ENCODE data around the gene PRM3.

PRM3 gene

DNA sequence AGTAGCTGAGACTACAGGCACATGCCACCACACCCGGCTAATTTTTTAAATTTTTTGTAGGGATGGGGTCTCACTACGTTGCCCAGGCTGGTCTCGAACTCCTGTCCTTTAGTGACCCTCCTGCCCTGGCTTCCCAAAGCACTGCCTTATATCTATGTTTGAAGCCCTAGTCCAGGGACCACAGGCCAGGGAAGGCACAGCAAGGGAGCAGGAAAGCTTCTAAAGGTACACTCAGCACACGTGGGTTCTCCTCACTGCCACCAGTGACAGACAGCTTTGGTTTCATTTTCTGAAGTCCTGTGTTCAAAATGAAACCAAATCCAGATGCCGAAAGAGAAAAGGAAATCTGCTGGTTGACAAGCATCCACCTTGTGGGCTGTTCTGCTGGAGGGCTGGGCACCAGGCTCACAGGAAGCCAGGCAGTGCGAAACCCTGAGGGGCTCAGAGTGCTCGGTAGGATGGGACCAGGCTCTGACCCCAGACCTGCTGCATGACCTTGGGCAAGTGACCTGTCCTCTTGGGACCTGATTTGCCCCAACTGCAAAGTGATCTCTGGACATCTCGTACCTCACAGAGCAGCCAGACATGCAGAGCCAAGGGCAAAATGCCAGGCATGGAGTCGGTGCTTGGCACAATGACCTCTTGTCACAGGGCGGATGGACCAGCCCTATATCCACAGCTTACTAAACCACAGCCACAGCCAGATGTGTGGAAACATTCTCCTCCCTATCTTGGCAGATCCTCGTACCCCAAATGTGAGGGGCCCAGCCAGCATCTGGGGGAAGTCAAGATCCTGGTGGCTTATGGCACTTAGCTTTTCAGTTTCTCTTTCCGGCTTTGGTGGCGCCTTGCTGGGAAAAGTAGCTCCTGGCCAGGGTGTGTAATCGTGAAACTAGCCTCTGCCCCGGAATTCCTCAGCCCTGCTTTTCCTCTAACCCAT is 14.6 kb downstream of the PRM3 start:
- DNase-seq: peak; percentile 75

DNA sequence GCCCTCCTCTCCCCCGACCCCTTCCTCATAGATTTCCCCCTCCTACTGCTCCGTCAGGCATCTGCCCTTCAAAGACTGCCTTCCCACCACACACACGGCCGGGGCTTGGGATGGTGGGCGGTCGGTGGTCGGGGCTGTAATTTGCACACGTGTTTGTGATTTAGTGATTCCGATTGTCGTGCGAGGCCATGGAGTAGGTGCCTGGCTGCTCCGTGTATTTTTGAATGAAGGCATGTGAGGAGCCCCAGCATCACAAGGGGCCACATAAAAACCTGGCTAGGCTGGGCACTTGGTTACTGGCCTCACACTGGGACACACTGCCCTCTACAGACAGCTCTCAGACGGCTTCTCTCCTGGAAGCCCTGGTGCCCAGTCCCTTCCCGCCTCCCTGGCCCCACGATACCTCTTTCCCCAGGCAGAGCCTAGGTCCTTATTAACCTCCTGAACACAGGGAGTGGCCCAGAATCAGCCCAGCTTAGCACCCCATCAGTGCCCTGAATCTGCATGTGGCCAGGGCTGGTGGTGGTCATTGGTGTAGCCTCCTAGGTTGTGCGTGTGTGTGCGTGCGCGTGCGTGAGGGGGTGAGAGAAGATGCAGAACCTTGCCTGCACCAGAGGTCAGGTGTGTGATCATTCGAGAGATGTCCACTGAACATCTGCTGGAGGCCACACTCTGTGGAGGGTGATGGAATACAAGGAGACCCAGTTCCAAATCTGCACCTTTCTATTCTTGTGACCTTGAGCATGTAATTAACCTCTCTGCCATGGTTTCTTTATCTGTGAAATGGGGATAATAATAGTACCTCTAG is 16.1 kb downstream of the PRM3 start:
- DNase-seq: peak; percentile 80

DNA sequence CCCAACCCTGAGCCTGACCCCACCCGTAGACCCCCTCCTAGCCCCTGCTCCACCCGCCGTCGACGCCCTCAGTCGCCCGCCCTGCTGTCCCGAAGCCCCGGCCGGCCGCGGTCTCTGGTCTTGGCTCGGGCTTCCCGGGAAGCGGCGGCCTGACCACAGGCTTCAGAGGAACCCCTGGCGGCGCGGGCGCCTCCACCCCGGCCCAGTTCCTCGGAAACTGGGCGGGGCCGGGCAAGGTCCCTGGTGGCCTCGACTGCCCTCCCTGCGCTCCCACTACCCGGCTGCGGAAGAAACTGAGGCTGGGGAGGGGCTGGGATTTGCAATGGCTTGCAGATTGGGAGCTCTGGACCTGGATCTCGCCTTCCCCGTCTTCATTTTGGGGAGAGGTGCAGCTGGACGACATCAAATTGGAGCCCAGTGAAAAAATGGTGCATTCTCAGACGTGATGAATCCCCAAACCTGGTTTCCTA is 16.7 kb downstream of the PRM3 start:
- peak; percentile 80 for DNase-seq

DNA sequence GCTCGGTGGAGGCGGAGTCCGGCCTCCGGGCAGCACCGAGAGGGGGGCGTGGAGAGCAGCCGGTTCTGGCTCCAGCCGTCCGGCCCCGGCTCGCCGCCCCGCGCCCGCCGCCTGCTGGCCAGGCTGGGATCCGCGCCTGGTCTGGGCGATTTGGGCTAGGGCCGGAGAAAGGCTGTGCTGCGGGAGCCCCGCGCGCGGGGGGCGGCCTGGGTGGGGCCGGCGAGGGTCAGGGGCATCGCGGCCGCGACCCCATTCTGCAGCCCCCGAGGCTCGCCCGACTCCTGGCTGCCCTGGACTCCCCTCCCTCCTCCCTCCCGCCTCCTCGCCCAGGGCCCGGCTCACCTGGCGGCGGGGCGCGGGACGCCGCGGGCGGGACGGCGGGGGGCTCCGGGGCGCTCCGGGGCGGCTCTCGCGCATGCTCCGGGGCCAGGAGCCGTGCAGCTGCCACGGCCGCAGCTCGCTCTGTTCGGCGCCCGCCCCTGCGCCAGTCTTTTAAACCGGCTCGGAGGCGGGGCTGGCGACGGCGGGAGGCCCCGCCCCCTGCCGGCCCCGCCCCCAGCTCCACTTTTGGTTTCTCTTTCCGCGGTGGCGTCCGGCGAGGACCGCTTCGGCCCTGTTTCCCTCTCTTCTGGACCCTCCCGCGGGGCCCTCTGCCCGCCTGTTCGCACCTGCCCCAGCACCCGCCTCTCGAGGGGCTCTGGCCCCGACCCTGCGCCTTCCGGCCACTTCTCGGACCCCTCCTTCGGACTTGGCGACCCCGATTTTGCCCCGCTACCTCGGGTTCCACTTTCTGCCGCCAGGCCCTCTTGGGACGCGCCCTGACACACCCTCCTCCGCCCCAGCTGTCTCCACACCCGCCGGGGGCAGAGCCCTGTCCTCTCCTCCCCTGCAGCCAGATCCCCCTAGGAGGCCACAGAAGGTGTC is 17.4 kb downstream of the PRM3 start, which contains the start of gene SOCS1:
SOCS1 (minus strand) TSS at position 468 of the 924 bp plus-strand sequence. CDS start 726 bp downstream, outside the sequence.
- peak; percentile 97 for DNase-seq

- peak; percentile 85 for DNase-seq
Measured at GRCh38 chr16:11254913-11255736, 18.3 kb downstream of the PRM3 start.

- DNase-seq: peak; percentile 84
Measured at GRCh38 chr16:11253995-11254912, 19.2 kb downstream of the PRM3 start.

- peak; percentile 86 for DNase-seq
Measured at GRCh38 chr16:11253009-11253994, 20.1 kb downstream of the PRM3 start.

DNA sequence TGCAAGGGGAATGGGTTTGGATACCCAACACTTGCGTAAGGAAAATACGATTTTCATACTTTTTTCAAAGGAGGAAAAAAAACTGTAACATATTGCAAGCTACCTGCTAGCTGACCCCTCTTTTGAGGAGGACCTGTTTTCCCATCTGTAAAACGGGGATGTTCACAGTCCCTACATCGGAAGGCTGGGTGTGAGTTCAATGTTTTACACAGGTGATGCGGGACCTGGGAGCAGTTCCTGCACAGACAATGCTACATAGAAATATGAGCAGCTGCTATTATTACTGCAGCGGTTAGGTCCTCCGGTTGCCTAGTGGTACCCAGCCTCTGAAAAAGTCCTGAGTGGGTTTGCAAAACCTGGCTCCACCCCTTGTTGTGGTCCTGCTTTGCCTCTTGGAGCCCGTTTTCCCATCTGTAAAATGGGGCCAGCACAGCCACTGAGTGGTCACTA is 20.9 kb downstream of the PRM3 start:
- DNase-seq: peak; percentile 79

- DNase-seq: peak; percentile 90
Measured at GRCh38 chr16:11251525-11252481, 21.6 kb downstream of the PRM3 start.

DNA sequence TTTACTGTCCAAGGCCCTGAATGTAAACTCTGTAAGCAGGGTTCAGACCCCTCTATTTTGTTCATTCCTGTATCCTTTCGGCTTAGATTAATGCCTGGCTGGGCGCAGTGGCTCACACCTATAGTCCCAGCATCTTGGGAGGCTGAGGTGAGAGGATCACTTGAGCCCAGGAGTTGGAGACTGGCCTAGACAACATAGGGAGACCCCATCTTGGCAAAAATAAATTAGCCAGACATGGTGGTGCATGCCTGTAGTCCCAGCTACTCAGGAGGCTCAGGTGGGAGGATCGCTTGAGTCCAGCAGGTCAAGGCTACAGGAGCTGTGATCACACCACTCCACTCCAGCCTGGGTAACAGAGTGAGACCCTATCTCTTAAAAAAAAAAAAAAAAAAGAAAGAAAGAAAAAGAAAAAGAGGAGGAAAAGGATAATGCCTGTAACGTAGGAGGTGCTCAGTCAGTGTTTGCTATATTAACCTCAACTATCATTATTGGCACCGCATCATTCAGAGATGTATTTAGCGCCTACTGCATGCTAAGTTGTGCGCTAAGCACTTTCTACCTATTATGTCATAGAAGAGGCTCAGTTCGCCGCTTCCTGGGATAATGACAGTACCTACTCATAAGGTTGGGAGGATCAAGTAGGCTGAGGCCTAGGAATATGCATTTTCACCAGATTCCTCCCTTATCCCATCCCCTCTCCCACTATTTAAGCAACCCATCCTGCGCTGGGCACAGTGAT is 22.5 kb downstream of the PRM3 start:
- DNase-seq: peak; percentile 70

DNA sequence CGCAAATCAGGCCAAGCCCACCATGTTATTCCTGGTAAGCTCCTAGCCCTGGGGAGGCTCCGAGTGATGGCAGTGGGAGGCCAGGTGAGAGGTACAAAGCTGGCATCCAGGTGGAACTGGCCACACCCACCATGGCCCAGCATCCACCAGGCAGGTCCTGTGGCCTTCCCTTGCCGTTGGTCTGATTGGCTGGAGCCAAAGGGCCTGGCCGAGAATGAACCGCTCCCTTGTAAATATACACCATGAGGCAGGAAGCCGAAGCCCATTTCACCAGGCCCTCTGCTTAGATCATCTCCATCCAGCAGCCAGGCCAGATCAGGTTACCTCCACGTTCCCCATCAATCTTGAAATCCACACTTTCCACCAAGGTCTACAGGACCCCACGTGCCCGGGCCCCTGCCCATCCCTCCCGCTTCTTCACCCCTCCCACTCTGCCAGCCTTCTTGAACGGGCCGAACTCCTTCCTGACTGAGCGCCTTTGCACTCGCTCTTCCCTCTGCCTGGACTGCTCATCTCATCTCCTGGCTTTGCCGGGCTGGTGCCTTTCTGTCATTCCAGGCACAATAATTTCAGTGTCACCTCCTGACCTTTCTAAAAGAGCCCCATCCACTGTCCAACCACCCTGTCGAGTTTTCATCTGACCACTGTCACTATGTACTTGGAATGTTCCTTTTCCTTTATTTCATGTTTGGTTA is 23.2 kb downstream of the PRM3 start:
- DNase-seq: peak; percentile 77

DNA sequence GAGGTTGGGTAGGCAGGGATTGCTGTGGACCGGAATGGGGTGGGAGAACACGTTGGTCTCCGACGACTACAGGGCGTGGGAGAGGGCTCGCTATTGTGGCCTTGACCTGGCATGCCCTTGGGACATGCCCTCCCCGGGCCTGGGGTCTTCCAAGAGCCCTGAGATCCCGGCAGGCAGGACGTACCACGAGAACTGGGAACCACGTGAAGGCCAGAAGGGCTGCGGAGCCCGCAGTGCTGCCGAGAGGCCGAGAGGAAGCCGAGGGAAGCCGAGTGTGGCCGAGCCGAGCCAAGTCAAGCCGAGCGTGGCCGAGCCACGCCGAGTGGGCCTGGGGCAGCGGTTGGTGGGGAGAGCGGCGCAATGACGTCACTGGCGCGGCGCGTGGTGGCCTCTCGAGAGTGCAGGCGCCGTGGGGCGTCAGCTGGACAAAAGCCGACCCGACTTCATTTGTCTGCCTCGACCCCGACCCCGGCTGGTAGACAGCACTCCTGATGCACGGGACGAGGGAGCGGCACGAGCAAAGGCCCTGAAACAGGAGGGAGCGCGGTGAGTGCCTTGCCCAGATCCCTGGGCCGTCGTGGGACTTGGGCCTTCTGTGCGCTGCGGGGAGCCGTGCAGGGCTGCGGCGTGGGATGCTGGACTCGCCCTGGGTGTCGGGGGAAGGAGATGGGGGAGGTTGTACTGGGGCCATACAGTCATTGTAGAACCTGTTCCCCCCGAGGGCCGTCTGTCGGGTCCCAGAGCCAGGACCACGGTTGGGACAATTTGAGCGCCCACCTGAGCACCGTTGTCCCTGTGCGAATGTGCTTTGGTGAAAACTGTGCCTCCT is 24.0 kb downstream of the PRM3 start:
- DNase-seq: peak; percentile 69

DNA sequence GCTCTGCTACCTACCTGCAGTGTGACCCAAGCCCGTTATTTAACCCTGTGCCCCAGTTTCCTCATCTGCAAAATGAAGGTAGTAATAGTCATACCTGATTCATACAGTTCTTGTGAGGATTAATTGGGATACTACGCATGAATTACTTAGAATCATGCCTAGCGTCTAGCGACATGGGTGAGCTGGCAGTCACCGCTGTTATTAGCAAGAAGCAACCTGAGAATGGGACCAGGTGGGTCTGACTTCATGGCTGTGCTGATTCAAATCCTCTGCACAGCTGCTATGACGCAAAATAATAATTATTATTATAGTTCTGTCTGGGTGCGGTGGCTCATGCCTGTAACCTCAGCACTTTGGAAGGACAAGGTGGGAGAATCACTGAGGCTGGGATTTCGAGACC is 25.3 kb downstream of the PRM3 start:
- DNase-seq: no peak

DNA sequence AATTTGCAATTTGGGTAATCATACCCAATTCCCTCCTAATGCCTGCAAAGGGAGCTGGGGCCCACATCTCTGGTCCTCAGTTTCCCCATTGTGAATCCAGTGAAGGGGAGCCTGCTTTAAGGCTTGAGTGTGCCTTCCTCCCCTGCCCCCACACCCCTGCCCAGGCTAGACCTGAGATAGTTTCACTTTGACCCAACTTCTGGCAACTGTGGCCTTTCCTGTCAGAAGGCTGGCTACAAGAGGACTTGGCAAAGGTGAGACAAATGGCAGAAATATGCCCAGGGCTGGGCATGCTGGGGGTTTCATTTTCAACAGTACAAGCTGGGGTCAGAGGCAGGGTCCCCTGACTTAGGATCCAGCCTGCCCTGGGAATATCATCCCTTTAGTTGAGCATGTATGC is 27.4 kb downstream of the PRM3 start:
- DNase-seq: no peak

- no peak for DNase-seq
Measured at GRCh38 chr16:11245222-11245737, 28.1 kb downstream of the PRM3 start.
